ENCODE results near the gene EFCC1. TPM values are rescaled to one million over a fixed set of nuclear protein-coding genes. Genes with fewer than 3 reads are reported as not detected.

Gene EFCC1
- total RNA-seq, 6 experiments from 2014 or later, result 0.25 to 1.5 (median 0.39) TPM

GRCh38 chr3:128996200-128996599, 4.9 kb upstream of the EFCC1 start:
- no peaks in the 10 kb centered on the region for H3K9me3 ChIP-seq
- peaks cover 0 to 20% of the 10 kb centered on the region in 2 donors for H3K27me3 ChIP-seq
- ATAC-seq (no peak), DNase-seq (no peak)
- H3K4me3 ChIP-seq, result no peak overlapping the region
- TF ChIP-seq, protein P1, sequence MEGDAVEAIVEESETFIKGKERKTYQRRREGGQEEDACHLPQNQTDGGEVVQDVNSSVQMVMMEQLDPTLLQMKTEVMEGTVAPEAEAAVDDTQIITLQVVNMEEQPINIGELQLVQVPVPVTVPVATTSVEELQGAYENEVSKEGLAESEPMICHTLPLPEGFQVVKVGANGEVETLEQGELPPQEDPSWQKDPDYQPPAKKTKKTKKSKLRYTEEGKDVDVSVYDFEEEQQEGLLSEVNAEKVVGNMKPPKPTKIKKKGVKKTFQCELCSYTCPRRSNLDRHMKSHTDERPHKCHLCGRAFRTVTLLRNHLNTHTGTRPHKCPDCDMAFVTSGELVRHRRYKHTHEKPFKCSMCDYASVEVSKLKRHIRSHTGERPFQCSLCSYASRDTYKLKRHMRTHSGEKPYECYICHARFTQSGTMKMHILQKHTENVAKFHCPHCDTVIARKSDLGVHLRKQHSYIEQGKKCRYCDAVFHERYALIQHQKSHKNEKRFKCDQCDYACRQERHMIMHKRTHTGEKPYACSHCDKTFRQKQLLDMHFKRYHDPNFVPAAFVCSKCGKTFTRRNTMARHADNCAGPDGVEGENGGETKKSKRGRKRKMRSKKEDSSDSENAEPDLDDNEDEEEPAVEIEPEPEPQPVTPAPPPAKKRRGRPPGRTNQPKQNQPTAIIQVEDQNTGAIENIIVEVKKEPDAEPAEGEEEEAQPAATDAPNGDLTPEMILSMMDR (IDR thresholded peaks at IDR 0.05), result no peak
- no peaks in the 10 kb centered on the region for H3K36me3 ChIP-seq
- intact Hi-C loops (cut with DNase I), result no loop called here
- 67% methylated on average over 1 of the region's 1 CpG for WGBS (ENCODE audit: insufficient coverage, low coverage, low lambda C conversion rate, missing lambda C conversion rate)
- no peak overlapping the region for H3K27ac ChIP-seq
- peaks cover 0 to 12% (median 0%) of the 10 kb centered on the region in 4 donors for H3K4me1 ChIP-seq

- Histone ChIP-seq H3K9me3 (no peaks in the 10 kb centered on the region), H3K27ac (no peak overlapping the region), H3K36me3 (no peaks in the 10 kb centered on the region), H3K4me1 (peaks cover 0 to 16% (median 0%) of the 10 kb centered on the region in 4 donors), H3K4me3 (no peak overlapping the region), H3K27me3 (peaks cover 0 to 24% of the 10 kb centered on the region in 2 donors)
- intact Hi-C loops (cut with DNase I), result no loop called here
- no peak for DNase-seq
- ATAC-seq, result no peak
- TF ChIP-seq POLR2A (IDR thresholded peaks at IDR 0.05), result no peak
- TF ChIP-seq, protein P1 (IDR thresholded peaks at IDR 0.05), result no peak
- WGBS (ENCODE audit: insufficient coverage, low coverage, low lambda C conversion rate, missing lambda C conversion rate), result 82% methylated on average over 3 of the region's 5 CpGs
Measured at GRCh38 chr3:128996726-128997125, 4.4 kb upstream of the EFCC1 start.

- DNase-seq (no peak), ATAC-seq (no peak)
- WGBS (ENCODE audit: insufficient coverage, low coverage, low lambda C conversion rate, missing lambda C conversion rate), result 68% methylated on average over 4 of the region's 4 CpGs
- peaks cover 0 to 24% of the 10 kb centered on the region in 2 donors for H3K27me3 ChIP-seq
- H3K9me3 ChIP-seq, result no peaks in the 10 kb centered on the region
- intact Hi-C loops (cut with DNase I), result no loop called here
- H3K36me3 ChIP-seq, result no peaks in the 10 kb centered on the region
- peaks cover 0 to 20% (median 0%) of the 10 kb centered on the region in 4 donors for H3K4me1 ChIP-seq
- TF ChIP-seq POLR2A (IDR thresholded peaks at IDR 0.05), result no peak
- TF ChIP-seq, protein P1 (IDR thresholded peaks at IDR 0.05), result no peak
- no peak overlapping the region for H3K27ac ChIP-seq
- no peak overlapping the region for H3K4me3 ChIP-seq
Measured at GRCh38 chr3:128997486-128998133, 3.5 kb upstream of the EFCC1 start.

- H3K4me3 ChIP-seq, result no peak overlapping the region
- no peaks in the 10 kb centered on the region for H3K9me3 ChIP-seq
- H3K36me3 ChIP-seq, result no peaks in the 10 kb centered on the region
- no peak for TF ChIP-seq POLR2A (IDR thresholded peaks at IDR 0.05)
- TF ChIP-seq, protein P1 (IDR thresholded peaks at IDR 0.05), result no peak
- ATAC-seq (no peak), DNase-seq (no peak)
- 37% methylated on average over 2 of the region's 3 CpGs for WGBS (ENCODE audit: insufficient coverage, low coverage, low lambda C conversion rate, missing lambda C conversion rate)
- H3K27ac ChIP-seq, result no peak overlapping the region
- intact Hi-C loops (cut with DNase I), result no loop called here
- peaks cover 0 to 18% (median 0%) of the 10 kb centered on the region in 4 donors for H3K4me1 ChIP-seq
- peaks cover 0 to 18% of the 10 kb centered on the region in 2 donors for H3K27me3 ChIP-seq
Measured at GRCh38 chr3:128998561-128998960, 2.5 kb upstream of the EFCC1 start.
